K562 (cell line): ENCODE results near the gene ZNF577. TPM values are rescaled to one million over a fixed set of nuclear protein-coding genes. Genes with fewer than 3 reads are reported as not detected.

Experiments
- ATF1 ChIP-seq, 2 experiments: fragments of 450-650 bp in 1 of 2; IDR thresholded peaks; 2 replicates each; pipeline ENCODE4 v1.6.1; 2016; ENCODE audit warnings: missing compliant biosample characterization in 1 of 2, missing genetic modification characterization in 1 of 2
- BACH1 ChIP-seq: fragments of 200-800 bp; sonication (Bioruptor generic); IDR thresholded peaks from 2 replicates; pipeline ENCODE4 v1.6.1; 2016; ENCODE audit warnings: missing genetic modification characterization, missing compliant biosample characterization
- COPS2 ChIP-seq: fragments of 450-650 bp; conservative IDR thresholded peaks from 2 replicates; pipeline ENCODE4 v1.6.1; 2016; ENCODE audit warnings: mild to moderate bottlenecking, moderate library complexity
- KAT8 ChIP-seq: fragments of 450-650 bp; IDR thresholded peaks from 2 replicates; pipeline ENCODE4 v1.6.1; 2016; ENCODE audit warnings: low read depth, mild to moderate bottlenecking
- NBN ChIP-seq: fragments of 450-650 bp; IDR thresholded peaks from 2 replicates; pipeline ENCODE4 v1.6.1; 2016; ENCODE audit warnings: low read depth, mild to moderate bottlenecking
- NR2C1 ChIP-seq, 2 experiments: fragments of 450-650 bp; IDR thresholded peaks; 2 replicates each; pipeline ENCODE4 v1.6.1; 2017; ENCODE audit warnings: mild to moderate bottlenecking in 2 of 2, antibody characterized with exemption in 1 of 2, inconsistent platforms in 1 of 2, missing compliant biosample characterization in 1 of 2, missing genetic modification characterization in 1 of 2
- PTBP1 ChIP-seq: fragments of 200-400 bp; formaldehyde crosslinking; IDR thresholded peaks from 2 replicates; pipeline ENCODE4 v1.6.1; 2017; ENCODE audit warnings: low read depth, low read length
- RBFOX2 ChIP-seq: fragments of 200-400 bp; formaldehyde crosslinking; IDR thresholded peaks from 2 replicates; pipeline ENCODE4 v1.6.1; 2017; ENCODE audit warnings: low read depth, mild to moderate bottlenecking, low read length, moderate library complexity
- SMAD4 ChIP-seq: fragments of 250-450 bp; sonication (Bioruptor Pico); conservative IDR thresholded peaks from 2 replicates; pipeline ENCODE4 v1.8.0; 2021; ENCODE audit warnings: inconsistent platforms, mild to moderate bottlenecking, moderate library complexity
- ZNF143 ChIP-seq: sonication (generic); formaldehyde crosslinking; IDR thresholded peaks from 2 replicates; pipeline ENCODE4 v1.9.0; 2022; ENCODE audit warnings: mild to moderate bottlenecking, missing genetic modification reagents
- ZNF174 ChIP-seq: fragments of 250-450 bp; sonication (Bioruptor Pico); IDR thresholded peaks from 2 replicates; pipeline ENCODE4 v1.4.0; 2020; ENCODE audit warnings: mild to moderate bottlenecking
- ZNF324 ChIP-seq: fragments of 250-450 bp; sonication (Bioruptor Pico); IDR thresholded peaks from 2 replicates; pipeline ENCODE4 v1.4.0; 2020; ENCODE audit warnings: mild to moderate bottlenecking
- polyA plus RNA-seq, 8 experiments: library from polyadenylated mRNA; depleted of rRNA in 4 of 8; stranded (reverse) in 5 of 8; unstranded in 3 of 8; fragments of >200 nt; fragmentation: Nextera tagmentation in 2 of 8; fragmentation: Illumina TruSeq in 1 of 8; extraction: Ambion mirVana in 2 of 8; extraction: Trizol in 1 of 8; gene quantifications; 2 replicates each; pipeline versions ENCODE4 v1.2.1 to v1.2.3, GENCODE V29; 2011 to 2014; ENCODE audit warnings: inconsistent platforms in 1 of 8, missing spikeins in 1 of 8
- total RNA-seq, 7 experiments: library from RNA; depleted of rRNA in 6 of 7; stranded (reverse); fragments of >200 nt in 6 of 7; fragmentation: Illumina TruSeq in 2 of 7; extraction: Trizol in 2 of 7; gene quantifications; 2 replicates each; pipeline versions ENCODE4 v1.2.1 to v1.2.3, GENCODE V29; 2011 to 2021; ENCODE audit warnings: low replicate concordance in 1 of 7
- TF ChIP-seq, protein P1 (sequence below): fragments of 450-650 bp; IDR thresholded peaks from 2 replicates; pipeline ENCODE4 v1.6.1; 2016; ENCODE audit warnings: mild to moderate bottlenecking, moderate library complexity
- TF ChIP-seq, protein P2 (sequence below): fragments of 450-650 bp; IDR thresholded peaks from 2 replicates; pipeline ENCODE4 v1.6.1; 2016; ENCODE audit warnings: low read depth, mild to moderate bottlenecking, moderate library complexity

ZNF577 gene
- total and polyA plus RNA-seq, 9 of the 15 experiments (the other 6 are each of a cell fraction or from before 2014, with no cell fraction given), result 1.3 to 12.7 (median 7.0) TPM

DNA sequence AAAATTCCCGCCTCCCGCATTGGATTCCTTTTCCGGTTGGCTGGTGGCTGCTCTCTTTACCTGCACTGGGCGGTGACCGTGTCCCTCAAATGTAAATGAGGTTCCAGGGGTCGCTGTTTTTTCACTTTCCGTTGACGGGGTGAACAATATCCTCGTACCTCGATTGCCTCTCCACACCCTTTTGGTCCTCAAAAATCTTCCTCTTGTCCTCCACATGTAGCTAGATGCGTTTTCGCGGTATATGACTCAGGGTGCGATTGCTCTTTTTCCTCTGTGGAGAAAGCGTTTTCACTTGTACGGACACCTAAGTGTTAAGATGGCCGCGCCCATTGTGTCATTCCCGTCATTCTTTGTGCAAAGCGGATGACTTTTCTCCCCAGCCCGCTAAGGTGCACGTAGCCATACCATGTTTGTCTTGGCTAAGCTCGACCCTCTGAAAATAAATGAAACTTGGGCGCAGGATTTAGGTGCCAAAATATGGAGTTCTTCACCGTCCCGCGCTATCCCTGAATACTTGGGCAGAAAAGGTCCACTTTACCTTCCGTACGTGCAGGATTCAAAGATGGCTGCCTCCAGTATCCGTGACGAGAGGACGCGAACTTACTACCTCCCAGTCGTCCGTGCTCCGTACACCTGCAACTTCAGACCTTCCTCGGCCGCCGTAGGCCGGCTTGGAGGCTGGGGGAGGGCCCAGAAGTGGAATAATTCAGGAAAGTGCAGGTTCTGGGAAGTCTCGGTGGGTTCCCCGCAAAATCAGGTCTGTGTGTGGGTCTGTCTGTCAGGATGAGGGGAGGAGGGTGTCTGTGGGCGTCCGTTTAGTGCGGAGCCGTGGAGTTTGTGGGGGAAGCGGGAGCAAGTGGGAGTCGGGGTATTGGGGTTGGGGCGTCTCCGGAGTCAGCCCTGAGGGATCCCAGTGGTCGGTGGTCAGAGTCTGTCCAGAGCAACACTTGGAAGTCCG lies 39.3 kb upstream of the ZNF577 start, which contains the start of gene ZNF613 (continued):
- TF ChIP-seq, protein P1, sequence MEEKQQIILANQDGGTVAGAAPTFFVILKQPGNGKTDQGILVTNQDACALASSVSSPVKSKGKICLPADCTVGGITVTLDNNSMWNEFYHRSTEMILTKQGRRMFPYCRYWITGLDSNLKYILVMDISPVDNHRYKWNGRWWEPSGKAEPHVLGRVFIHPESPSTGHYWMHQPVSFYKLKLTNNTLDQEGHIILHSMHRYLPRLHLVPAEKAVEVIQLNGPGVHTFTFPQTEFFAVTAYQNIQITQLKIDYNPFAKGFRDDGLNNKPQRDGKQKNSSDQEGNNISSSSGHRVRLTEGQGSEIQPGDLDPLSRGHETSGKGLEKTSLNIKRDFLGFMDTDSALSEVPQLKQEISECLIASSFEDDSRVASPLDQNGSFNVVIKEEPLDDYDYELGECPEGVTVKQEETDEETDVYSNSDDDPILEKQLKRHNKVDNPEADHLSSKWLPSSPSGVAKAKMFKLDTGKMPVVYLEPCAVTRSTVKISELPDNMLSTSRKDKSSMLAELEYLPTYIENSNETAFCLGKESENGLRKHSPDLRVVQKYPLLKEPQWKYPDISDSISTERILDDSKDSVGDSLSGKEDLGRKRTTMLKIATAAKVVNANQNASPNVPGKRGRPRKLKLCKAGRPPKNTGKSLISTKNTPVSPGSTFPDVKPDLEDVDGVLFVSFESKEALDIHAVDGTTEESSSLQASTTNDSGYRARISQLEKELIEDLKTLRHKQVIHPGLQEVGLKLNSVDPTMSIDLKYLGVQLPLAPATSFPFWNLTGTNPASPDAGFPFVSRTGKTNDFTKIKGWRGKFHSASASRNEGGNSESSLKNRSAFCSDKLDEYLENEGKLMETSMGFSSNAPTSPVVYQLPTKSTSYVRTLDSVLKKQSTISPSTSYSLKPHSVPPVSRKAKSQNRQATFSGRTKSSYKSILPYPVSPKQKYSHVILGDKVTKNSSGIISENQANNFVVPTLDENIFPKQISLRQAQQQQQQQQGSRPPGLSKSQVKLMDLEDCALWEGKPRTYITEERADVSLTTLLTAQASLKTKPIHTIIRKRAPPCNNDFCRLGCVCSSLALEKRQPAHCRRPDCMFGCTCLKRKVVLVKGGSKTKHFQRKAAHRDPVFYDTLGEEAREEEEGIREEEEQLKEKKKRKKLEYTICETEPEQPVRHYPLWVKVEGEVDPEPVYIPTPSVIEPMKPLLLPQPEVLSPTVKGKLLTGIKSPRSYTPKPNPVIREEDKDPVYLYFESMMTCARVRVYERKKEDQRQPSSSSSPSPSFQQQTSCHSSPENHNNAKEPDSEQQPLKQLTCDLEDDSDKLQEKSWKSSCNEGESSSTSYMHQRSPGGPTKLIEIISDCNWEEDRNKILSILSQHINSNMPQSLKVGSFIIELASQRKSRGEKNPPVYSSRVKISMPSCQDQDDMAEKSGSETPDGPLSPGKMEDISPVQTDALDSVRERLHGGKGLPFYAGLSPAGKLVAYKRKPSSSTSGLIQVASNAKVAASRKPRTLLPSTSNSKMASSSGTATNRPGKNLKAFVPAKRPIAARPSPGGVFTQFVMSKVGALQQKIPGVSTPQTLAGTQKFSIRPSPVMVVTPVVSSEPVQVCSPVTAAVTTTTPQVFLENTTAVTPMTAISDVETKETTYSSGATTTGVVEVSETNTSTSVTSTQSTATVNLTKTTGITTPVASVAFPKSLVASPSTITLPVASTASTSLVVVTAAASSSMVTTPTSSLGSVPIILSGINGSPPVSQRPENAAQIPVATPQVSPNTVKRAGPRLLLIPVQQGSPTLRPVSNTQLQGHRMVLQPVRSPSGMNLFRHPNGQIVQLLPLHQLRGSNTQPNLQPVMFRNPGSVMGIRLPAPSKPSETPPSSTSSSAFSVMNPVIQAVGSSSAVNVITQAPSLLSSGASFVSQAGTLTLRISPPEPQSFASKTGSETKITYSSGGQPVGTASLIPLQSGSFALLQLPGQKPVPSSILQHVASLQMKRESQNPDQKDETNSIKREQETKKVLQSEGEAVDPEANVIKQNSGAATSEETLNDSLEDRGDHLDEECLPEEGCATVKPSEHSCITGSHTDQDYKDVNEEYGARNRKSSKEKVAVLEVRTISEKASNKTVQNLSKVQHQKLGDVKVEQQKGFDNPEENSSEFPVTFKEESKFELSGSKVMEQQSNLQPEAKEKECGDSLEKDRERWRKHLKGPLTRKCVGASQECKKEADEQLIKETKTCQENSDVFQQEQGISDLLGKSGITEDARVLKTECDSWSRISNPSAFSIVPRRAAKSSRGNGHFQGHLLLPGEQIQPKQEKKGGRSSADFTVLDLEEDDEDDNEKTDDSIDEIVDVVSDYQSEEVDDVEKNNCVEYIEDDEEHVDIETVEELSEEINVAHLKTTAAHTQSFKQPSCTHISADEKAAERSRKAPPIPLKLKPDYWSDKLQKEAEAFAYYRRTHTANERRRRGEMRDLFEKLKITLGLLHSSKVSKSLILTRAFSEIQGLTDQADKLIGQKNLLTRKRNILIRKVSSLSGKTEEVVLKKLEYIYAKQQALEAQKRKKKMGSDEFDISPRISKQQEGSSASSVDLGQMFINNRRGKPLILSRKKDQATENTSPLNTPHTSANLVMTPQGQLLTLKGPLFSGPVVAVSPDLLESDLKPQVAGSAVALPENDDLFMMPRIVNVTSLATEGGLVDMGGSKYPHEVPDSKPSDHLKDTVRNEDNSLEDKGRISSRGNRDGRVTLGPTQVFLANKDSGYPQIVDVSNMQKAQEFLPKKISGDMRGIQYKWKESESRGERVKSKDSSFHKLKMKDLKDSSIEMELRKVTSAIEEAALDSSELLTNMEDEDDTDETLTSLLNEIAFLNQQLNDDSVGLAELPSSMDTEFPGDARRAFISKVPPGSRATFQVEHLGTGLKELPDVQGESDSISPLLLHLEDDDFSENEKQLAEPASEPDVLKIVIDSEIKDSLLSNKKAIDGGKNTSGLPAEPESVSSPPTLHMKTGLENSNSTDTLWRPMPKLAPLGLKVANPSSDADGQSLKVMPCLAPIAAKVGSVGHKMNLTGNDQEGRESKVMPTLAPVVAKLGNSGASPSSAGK, result peak; percentile 95
- TF ChIP-seq ATF1 (CRISPR knock-in tag; IDR thresholded peaks at IDR 0.05), result no peak
- peak; percentile 94 for TF ChIP-seq ATF1 (tag; IDR thresholded peaks at IDR 0.05)
- TF ChIP-seq ZNF143 (CRISPR knock-in tag), result 0 out of 2 replicates have a peak, but pooled peaks have one; percentile 41
- TF ChIP-seq KAT8, result no peak
- TF ChIP-seq NR2C1 (IDR thresholded peaks at IDR 0.05), result peak; percentile 85
- peak; percentile 80 for TF ChIP-seq NR2C1 (tag; IDR thresholded peaks at IDR 0.05)
- TF ChIP-seq, protein P2, sequence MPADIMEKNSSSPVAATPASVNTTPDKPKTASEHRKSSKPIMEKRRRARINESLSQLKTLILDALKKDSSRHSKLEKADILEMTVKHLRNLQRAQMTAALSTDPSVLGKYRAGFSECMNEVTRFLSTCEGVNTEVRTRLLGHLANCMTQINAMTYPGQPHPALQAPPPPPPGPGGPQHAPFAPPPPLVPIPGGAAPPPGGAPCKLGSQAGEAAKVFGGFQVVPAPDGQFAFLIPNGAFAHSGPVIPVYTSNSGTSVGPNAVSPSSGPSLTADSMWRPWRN, result no peak
- peak; percentile 62 for TF ChIP-seq RBFOX2
- peak; percentile 58; the same call in 1 of the 2 replicates for TF ChIP-seq BACH1 (tag)
- 0 out of 2 replicates have a peak, but pooled peaks have one; percentile 19 for TF ChIP-seq ZNF324 (CRISPR knock-in tag)
- no peak for TF ChIP-seq ZNF174
- TF ChIP-seq SMAD4 (CRISPR knock-in tag), result peak; percentile 31; the same call in 1 of the 2 replicates
- TF ChIP-seq PTBP1, result no peak
- 0 out of 2 replicates have a peak, but pooled peaks have one; percentile 66 for TF ChIP-seq NBN
- TF ChIP-seq COPS2, result no peak
